ENCODE data around the gene TNNI2.
A peak's percentile ranks its signal among the peaks of the same experiment; 100 is the strongest.
"Not testable (repeated sequence)": the region's sequence is repeated elsewhere in the genome, so short reads cannot be mapped to it uniquely, and the experiment has no call there.

Gene TNNI2

DNA sequence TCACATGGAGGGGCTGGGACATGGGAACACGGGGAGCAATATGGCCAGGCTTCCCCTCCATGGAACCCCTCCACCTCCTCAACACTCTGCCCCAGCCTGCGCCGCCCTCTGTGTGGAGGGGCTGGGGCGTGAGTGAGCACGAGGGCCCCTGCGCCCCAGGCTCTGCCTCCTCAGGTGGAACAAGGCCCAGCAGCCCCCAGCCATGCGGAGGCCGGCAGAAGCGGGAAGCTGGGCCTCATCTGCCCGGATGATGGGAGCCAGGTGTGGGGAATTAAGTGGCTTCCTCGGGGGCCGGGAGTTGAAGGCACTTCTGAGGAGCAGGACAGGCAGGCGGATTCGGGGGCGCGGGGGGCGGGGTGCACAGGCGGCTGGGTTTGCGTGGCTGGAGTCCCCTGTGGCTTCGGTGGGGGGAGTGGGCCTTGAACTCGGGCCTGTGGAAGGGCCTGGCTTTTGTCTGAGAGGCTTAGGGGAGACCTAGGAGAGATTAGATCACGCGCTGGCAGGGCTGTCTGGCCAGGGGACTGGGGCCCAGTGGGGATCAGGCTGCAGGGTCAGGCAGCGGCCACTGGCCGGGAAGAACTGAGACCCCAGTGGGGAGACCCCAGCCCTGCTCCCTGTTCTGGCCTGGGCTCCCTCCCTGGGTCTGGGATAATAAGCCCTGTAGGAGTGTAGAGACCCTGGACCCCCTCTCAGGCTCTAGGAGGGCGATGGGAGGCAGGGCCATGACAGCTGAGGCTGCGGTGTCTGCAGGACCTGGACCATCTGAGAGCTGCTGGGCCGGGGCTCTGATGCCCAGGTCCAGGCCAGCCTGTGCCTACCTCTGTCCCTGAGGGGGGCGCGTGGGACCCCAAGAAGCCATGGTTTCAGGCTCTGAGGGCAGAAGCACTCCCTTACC, 39.6 kb downstream of the TNNI2 start:
- no peak for DNase-seq

DNA sequence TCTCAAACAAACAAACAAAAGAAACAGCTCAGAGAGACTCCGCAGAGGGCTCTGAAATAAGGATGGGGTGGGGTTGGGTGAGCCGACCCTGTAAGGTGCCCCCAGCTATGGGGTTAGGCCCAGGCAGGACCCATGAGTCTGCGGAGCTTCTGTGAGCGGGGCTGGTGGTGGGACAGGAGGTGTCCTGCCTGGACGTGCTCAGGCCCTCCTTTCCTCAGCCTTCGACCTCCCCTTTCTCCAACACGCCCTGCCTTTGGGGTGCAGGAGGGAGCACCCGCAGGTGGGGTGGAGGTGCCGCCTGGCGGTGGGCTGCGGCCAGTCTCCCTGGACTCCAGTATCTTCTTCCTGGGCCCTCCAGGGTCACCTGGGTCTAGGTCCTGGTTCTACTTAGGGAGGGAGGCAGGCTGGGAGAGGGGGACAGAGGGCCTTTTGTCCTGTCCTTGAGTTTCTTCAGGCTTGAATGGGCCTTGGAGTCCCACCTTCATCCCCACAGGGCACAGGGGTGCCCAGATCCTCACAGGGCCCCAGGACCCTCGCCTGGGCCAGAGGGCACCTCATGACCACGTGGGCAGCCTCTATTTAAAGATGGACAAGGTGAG, 40.7 kb downstream of the TNNI2 start:
- DNase-seq = no peak

DNA sequence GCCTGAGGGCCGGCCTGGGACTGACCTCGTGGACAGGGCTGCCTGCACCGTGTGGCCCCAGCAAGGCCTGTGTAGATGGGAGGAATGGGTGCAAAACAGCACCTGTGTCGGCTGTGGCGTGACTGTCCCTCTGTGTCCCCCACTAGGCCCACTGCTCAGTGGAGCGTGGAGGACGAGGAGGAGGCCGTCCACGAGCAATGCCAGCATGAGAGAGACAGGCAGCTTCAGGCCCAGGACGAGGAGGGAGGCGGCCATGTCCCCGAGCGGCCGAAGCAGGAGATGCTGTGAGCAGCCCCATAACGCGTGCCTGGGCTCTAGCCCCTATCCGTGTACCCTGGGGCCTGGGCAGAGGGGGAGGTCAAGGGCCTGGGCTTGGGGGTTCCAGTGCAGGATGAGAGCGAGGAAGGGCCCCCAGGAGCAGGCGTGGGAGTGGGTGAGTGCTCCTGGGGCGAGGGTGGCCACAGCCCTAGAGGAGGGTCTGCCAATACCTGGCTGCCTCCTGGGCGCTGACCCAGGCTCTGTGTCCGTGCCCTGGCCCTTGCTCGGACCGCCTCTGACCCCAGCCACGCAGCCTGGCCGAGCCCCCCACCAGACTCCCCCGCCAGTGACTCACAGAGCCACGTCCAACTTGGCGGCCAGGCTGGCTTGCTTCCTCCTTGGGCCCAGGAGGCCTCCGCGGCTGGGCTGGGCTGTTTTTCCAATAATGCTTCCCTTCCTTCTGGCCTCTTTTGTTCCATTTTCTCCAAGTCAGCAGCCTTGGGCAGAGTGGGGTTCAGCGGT, 41.4 kb downstream of the TNNI2 start:
- DNase-seq = no peak

DNA sequence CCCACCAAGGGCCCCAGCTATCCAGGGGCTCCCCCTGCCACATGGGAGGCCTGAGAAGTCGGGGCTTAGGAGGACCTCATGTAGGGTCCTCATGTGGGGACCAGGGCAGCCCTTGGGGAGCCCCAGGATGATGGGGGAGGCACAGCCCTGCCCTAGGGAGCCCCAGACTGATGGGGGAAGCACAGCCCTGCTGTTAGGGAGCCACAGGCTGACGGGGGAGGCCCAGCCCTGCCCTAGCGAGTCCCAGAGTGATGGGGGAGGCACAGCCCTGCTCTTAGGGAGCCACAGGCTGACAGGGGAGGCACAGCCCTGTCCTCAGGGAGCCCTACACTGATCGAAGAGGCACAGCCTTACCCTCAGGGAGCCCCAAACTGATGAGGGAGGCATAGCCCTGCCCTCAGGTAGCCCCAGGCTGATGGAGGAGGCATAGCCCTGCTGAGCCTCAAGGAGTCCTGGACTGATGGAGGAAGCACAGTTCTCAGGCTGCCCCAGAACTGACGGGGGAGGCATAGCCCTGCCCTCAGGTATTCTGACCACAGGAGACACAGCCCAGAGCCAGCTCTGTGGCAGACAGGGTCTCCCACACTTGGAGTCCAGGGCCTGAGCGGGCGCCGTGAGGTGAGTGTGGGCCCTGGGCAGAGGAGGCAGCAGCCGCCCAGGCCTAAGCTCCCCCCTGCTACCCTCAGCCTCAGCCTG, 42.1 kb downstream of the TNNI2 start:
- peak; percentile 28 for DNase-seq

DNA sequence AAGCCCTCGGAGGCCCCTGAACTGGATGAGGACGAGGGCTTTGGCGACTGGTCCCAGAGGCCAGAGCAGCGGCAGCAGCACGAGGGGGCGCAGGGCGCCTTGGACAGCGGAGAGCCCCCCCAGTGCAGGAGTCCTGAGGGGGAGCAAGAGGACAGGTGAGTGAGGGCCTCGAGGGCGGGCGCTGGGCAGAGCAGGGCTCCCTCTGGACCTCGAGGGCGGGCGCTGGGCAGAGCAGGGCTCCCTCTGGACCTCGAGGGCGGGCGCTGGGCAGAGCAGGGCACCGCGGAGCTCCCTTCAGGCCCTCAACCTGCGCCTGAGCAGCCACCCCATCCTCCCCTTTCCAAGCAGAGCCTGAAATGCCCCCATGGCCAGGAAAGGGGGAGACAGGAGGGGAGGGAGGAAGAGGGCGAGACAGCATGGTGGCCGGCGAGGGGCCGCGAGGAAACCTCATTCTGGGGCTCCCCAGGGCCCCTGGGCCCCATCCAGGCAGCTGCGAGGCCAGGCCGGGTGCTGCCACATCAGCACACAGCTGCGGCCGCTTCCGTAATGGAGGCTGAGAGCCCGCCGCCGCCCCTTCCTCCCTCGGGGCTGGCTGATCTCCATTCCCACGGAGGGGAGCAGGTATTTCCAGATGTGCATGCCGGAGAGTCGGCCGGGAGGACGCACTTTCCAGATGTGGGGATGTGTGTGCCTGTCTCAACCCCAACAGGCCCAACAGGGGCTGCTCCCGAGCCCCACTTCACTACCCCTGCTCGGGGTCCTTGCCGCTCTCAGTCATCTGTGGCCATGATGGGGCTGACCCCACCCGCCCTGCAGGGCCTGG, 42.9 kb downstream of the TNNI2 start:
- DNase-seq = no peak

DNA sequence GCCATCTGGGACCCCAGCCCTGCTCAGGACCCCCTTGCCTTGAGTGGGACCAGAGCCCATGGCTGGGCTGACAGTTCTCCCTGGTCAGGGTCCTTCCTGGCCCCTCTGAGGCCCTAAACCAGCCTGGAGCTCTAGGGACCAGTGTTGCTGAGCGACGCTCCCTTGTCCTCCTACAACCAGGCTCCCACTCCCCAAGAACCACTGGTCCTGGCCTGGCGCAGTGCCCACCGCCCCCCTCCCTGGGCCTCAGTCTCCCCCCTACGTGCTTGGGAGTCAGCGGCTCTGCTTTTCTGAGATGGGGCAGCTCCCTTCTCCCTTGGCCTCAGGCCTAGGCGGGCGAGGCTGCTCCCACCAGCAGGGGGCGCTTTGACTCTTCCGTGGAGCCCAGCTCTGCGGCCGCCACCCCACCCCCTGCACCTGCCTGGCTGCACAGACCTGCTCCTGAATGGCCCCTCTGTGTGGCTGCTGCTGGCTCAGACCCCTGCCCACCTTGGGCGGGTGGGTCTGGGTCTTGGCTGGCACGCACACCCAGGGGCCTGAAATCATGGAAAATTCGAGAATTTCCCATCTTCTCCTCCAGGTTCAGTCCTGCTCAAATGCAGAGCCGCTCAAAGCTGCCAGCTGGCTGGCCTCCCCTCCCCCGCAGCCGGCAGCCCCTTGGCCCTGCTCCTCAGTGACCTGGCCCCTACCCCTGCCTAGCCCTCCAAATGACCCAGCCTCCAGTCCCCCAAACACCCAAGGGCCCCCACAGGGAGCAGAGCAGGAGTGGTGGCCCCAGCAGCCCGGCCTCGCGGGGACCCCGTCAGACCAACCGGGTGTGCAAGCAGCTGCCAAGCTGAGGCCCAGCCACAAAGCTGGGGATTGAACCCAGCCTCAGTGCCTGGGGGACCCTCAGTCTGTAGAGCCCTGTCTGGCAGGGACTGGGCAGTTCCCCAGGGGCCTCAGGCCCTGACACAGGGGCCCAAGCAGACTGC, 43.8 kb downstream of the TNNI2 start:
- DNase-seq = peak; percentile 83

DNA sequence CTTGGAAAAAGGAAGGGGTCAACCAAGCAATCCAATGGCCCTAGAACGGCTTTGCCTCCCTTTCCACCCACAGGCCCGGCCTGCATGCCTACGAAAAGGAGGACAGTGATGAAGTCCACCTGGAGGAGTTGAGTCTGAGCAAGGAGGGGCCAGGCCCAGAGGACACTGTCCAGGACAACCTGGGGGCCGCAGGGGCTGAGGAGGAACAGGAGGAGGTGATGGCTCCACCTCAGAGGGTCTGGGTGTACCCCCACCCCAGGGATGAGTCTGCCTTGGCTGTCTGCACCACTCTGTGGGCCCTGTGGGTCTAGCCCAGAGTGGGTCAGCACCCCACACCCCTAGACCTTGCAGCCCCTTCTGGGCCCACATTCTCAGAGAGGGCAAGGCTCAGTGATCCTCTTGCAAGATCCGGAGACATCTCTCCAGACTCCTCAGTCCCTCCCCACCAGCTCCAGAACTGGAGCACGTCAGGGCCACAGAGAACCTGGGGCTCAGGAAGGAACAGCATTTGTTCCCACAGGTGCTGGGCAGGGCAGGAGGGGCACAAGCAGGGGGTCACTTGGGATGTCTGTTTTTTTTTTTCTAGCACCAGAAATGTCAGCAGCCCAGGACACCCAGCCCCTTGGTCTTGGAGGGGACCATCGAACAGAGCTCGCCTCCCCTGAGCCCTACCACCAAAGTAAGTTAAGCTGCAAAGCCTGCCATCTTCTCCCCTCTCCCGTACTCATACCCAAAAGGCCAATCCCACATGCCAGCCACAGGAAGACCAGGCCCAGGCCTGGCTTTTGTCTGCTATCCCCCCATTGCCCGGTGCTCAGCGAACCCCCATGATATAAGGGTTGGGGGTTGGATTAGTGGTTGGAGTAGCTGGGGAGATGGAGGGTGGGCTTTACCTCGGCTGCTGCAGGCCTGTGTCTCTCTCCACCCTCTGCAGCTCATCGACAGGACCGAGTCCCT, 44.8 kb downstream of the TNNI2 start:
- DNase-seq = no peak

DNA sequence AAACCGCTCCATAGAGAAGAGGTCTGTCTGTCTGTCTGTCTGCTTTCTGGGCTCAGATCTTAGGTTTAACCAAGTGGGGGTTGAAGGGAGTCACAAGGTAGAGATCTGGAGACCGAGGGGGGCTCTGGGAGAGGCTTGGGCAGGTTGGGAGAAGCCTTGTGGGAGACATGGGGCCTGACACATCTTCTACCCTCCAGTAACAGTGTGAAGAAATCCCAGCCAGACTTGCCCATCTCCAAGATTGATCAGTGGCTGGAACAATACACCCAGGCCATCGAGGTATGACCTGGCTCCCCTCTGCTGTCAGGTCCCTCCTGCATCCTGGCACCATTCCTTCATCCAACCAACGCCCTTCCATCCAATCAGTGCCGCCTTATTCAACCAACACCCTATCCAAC, 45.5 kb downstream of the TNNI2 start:
- DNase-seq = no peak

DNA sequence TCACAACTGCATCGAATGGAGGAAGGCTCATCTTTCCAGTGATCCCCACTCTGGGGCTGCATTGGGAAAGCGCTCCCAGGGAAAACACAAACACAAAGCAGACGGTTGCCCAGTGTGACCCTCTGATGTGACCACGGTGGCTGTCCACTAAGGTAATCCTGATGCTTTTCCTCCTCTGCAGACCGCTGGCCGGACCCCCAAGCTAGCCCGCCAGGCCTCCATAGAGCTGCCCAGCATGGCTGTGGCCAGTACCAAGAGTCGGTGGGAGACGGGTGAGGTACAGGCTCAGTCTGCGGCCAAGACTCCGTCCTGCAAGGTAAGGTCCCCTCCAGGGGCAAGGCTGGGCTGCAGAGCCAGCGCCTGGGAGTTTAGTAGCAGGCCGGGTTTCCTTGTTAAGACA, 47.8 kb downstream of the TNNI2 start:
- DNase-seq = not testable (repeated sequence)

DNA sequence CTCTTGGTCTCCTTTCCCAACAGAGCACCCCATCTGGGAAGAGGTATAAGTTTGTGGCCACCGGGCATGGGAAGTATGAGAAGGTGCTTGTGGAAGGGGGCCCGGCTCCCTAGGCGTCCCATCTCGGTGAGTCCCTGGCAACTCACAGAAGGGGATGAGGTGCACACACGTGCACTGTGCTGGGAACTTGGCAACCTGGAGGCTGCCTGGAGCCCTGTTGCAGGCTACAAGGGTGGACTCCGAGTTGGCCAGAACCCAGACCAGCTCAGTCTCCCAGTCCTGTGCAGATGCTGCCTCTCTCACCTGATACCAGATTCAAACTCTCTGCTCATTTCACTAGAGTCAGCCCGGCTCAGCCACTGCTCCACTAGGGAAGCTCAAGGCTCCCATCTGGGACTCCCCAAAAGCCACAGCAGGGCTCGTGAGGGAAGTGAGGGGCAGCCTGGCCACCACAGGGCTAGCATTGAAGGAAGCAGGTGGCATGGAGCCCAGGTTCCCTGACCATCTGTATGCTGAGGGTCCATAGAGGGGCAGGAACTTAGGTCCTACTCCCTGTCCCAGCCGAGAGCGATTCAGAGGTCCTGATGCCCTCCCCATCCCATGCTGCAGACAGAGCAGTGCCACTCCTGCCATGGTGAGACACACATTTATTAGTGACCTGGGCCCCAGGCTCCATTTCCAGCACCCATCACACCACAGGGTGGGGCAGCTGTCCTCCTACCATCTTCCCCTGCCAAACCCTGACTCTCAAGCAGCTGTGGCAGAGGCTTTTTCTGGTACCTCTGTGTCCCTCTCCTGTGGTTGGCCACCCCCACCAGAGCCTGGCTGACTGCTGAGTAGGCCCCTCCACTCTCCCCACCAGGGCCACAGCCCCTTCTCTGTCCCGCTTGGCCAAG, 48.9 kb downstream of the TNNI2 start:
- DNase-seq = peak; percentile 24

DNA sequence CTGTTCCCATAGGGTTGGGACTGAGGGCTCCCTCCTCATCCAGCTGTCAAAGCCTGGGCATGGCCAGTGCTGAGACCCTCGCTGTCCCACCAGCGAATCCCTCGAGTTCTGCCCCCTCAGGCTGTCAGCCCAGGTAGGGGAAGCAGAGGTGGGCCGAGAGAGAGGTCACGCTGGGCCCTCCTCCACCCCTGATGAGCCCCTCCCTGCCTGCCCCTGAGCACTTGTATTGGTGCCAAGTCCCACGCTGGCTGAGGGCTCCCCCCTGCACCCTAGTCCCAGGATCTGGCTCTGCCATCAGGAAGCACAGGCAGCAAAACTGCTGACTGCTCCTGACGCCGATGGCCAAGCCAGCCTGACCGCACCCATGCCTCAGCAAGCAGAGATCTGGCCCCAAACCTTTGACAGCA, 49.6 kb downstream of the TNNI2 start:
- peak; percentile 22 for DNase-seq

DNA sequence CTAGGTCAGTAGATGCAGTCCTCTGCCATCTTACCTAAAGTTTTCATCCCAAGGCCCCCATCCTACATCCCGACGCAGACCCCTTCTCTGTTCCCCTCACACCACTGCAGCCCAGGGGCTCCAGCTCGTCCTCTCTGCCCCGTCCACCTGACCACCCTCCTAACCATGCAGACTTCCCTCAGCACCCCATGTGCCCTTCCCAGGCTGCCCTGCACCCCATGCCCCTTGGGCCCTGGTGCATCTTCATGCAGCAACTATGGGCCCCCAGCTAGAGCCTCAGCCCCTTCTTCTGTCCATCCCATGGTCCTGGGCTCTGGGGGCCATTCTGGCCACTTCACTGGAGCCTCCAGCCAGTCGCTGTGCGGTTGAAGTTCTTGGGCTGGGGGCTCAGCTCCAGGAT, 50.0 kb downstream of the TNNI2 start:
- DNase-seq = peak; percentile 24

DNA sequence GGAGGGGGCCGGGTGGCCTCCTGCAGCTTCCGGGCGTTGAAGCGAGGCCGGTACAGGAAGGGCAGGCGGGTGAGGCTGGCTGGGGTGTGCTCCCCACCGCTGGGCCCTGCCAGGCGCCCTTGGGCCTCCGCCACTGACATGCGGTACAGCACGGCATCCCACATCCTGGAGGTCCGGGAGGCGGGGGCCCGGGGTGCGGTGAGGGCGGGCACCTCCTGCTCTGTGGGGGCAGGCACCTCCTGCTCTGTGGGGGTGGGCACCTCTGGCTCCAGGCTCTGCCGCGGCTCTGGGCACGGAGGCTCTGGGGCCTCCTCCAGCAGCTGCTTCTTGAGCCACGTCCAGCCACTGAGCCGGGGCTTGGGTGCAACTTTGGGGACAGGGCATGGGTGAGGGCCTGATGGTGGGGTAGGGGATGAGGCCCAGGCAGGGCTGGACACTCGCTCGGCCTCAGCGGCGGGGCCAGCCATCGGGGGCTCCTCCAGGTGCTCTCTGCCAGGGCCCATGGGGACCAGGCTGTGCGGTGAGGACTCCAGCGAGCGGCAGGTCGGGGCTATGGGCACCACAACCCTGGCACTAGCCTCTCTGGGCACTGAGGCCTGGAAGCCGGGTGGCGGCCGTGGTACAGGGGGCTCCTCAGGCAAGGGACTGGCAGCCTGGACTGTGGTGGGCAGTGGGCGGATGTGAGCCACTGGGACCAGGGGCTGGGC, 50.6 kb downstream of the TNNI2 start:
- DNase-seq = peak; percentile 71

DNA sequence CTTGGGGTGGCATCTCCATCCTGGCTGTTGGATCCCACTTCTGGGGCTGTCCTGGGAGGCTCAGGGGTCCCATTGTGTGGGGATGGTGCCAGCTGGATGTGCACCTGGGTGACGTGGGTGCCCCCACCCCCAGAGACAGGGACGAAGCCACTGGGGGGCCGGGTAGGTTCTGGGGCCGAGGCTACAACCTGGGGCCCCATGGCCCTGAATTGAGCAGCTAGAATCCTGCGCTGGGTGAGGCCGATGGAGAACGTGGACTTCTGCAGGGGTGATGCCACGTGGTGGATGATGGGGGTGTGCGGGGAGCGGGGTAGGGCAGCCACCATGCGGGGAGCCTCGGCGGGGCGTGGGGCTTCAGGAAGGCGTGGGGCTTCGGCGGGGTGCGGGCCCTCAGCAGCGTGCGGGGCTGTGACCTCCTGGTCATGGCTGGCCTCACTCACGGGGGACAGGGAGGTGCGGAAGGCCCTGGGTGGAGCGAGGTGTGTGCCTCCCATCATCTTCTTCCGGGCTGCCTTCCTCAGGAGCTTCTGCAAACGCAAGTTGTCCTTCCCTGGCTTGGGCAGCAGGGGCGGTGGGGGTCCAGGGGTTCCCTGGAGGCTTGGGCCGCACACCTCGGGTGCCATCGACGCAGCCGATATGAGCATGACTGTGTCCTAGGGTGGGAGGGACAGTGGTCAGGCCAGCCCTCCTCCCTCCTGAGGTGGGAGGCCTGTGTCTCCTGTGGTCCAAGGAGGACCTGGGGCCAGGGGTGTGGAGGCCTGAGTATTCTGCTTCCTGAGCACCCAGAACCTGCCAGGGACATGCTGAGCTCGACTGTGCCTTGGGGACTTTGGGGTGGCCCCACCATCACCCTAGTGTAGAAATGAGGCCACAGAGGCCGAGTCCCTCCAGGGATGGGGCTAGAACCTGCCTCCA, 51.4 kb downstream of the TNNI2 start:
- peak; percentile 24 for DNase-seq

Measured in activated T-cell treated with anti-CD3 and anti-CD28 coated beads, Interleukin-2, amount 50 U/mL, for 1 hour (primary cell).